Esophagus muscularis mucosa (tissue), 4 donors: ENCODE results near the gene ADCY4. TPM values are rescaled to one million over a fixed set of nuclear protein-coding genes. Genes with fewer than 3 reads are reported as not detected.
A peak's percentile ranks its signal among the peaks of the same experiment; 100 is the strongest.

Experiments used
- DNase-seq: peaks from one replicate; pipeline ENCODE4 v3.0.0-alpha.2; 2017; ENCODE audit errors: extremely low spot score
- H3K27ac ChIP-seq, 4 donors: fragments of 200-600 bp; sonication (generic); replicated peaks in 1 of 4; 1 replicate in 3 of 4; 2 replicates in 1 of 4; pipeline ENCODE4 v1.5.1; 2016 to 2019; ENCODE audit warnings: mild to moderate bottlenecking in 1 of 4
- H3K27me3 ChIP-seq, 4 donors: fragments of 200-600 bp; sonication (generic); one replicate each; pipeline versions ENCODE4 v1.5.1 to v1.6.0; 2016 to 2019
- H3K36me3 ChIP-seq, 4 donors: fragments of 200-600 bp; sonication (generic); one replicate each; pipeline ENCODE4 v1.5.1; 2016 to 2019
- H3K4me1 ChIP-seq, 4 donors: fragments of 200-600 bp; sonication (generic); one replicate each; pipeline ENCODE4 v1.5.1; 2016 to 2019
- H3K4me3 ChIP-seq, 4 donors: fragments of 200-600 bp; sonication (generic); 1 replicate in 2 of 4; 2 replicates in 2 of 4; pipeline ENCODE4 v1.5.1; 2016 to 2019; ENCODE audit warnings: mild to moderate bottlenecking in 4 of 4, moderate library complexity in 1 of 4
- H3K9me3 ChIP-seq, 4 donors: fragments of 200-600 bp; sonication (generic); 1 replicate in 3 of 4; 2 replicates in 1 of 4; pipeline ENCODE4 v1.5.1; 2016 to 2019
- CTCF ChIP-seq, 3 experiments: fragments of 200-600 bp in 2 of 3; fragments of 450-650 bp in 1 of 3; sonication (generic) in 2 of 3; IDR thresholded peaks; one replicate each; pipeline ENCODE4 v1.5.1; 2017 to 2019; ENCODE audit warnings: antibody characterized with exemption in 3 of 3, mild to moderate bottlenecking in 2 of 3, moderate library complexity in 1 of 3
- EP300 ChIP-seq: sonication (generic); formaldehyde crosslinking; IDR thresholded peaks from one replicate; pipeline ENCODE4 v1.6.1; 2017; ENCODE audit warnings: antibody characterized with exemption
- POLR2A ChIP-seq: fragments of 450-650 bp; IDR thresholded peaks from one replicate; pipeline ENCODE4 v1.6.1; 2017; ENCODE audit warnings: antibody characterized with exemption, moderate library complexity, mild to moderate bottlenecking, low read depth
- POLR2AphosphoS5 ChIP-seq, 2 donors: sonication (generic); formaldehyde crosslinking; IDR thresholded peaks; one replicate each; pipeline ENCODE4 v1.6.1; 2017; ENCODE audit warnings: antibody characterized with exemption in 2 of 2
- WGBS: methylation state at CpG from one replicate; pipeline ENCODE4 v1.1.5; 2018; 5-methylcytosine and 5-hydroxymethylcytosine counted together
- intact Hi-C: fragments of 100-400 bp; cut with DNase I; formaldehyde crosslinking; loops from one replicate; pipeline ENCODE4 v1.15.1; 2023
- total RNA-seq, 4 donors: library from RNA; depleted of rRNA; stranded (reverse); fragments of >200 nt; gene quantifications; one replicate each; pipeline versions ENCODE4 v1.1.0 to v1.2.1, GENCODE V29; 2016

The ADCY4 gene
- total RNA-seq, 4 donors from 2014 or later, result 21.5 to 36.9 (median 27.9) TPM

DNA sequence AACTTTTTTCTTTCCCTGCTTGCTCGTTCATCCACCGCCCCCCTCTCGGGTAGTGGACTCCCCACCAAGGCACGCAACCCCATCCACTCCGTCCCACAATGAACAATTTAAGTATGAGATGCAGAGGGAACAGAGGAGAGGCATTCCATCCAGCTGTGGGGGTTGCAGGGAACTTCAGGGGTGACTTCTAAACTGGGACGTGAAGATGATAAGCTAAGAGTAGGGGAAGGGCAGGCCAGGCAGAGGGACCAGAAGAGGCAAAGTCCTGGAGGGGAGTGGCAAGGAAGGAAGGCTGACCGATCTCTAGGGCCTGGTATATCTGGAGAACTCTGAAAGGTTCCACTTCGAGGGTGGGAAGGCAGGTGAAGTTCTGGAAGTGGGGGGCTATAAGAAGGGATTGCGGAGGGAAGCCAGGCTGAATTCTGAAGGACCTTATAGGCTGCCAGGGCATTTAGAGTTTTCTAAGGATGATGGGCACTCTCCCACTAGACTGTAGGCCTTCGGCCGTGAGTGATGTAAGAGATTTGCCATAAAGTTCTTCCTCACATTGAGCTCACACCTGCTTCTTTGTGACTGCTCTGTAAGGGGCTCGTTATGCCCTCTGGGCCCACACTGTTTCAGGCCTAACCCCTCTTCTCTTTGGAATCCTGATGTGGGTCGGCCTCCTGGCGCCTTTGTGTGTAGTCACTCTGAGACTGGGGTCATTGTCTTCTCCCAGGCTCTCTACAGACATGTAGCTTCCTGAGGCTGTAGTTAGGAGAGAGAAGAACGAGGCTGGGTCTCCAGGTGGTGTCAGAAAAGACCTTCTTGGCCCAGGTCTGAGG lies 45.2 kb upstream of the ADCY4 start:
- H3K4me3 ChIP-seq, result no peak overlapping the region
- WGBS, result 86% methylated on average over 15 of the region's 15 CpGs

DNA sequence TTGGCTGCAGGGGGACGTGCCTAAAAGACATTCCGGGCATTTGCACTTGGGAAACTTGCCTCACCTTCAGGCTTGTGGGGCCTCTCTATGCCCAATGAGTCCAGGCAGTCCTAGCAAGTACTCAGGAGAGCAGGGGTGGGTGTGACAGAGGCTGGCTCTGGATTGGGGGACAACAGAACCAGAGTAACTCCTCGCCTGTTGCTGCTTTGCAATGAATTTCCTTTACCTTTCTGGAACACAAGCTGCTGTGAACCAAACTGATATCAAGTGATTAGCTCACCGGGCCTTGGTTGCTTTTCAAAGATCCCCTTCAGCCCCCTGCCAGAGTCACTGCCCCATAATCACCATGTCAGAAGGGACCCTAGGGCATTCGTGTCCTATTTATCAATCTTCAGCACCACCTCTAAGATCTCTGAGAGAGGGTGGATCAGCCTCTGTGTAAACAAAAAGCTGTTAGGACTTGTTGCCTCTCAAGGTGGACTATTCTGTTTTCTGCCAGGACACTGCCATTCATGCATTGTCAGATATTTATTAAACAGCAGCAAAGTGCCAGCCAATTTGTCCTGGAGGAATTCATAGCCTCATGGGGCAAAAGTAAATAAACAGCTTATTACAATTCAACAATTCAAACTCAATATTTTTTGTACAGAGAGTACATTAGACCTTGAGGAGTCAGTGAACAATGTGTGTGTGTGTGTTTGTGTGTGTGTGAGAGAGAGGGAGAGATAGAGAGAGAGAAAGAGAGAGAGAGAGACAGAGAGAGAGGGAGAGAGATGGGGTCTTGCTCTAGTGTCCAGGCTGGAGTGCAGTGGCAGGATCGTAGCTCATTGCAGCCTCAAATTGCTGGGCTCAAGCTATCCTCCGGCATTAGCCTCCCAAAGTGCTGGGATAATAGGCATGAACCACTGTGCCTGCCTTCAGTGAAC lies 44.4 kb upstream of the ADCY4 start:
- no peaks in the 10 kb centered on the region for H3K27me3 ChIP-seq
- H3K9me3 ChIP-seq, result no peaks in the 10 kb centered on the region
- no peak overlapping the region for H3K4me3 ChIP-seq
- 78% methylated on average over 7 of the region's 7 CpGs for WGBS
- intact Hi-C loops, result no loop called here
- DNase-seq, result no peak
- peaks cover 11 to 24% (median 20%) of the 10 kb centered on the region in 4 donors for H3K4me1 ChIP-seq
- H3K36me3 ChIP-seq, result peaks cover 0 to 38% (median 20%) of the 10 kb centered on the region in 4 donors
- TF ChIP-seq POLR2A, result no peak
- H3K27ac ChIP-seq, result no peak overlapping the region

More for the DNA sequence above, 45.2 kb upstream of the ADCY4 start:
- Histone ChIP-seq H3K27me3 (no peaks in the 10 kb centered on the region), H3K4me1 (peaks cover 11 to 23% (median 20%) of the 10 kb centered on the region in 4 donors), H3K27ac (no peak overlapping the region), H3K36me3 (peaks cover 0 to 30% (median 15%) of the 10 kb centered on the region in 4 donors), H3K9me3 (no peaks in the 10 kb centered on the region)
- no peak for DNase-seq
- TF ChIP-seq CTCF (IDR thresholded peaks at IDR 0.05) (no peak), EP300 (no peak), POLR2AphosphoS5 (IDR thresholded peaks at IDR 0.05) (no peak), POLR2A (no peak)
- intact Hi-C loops, result no loop called here

DNA sequence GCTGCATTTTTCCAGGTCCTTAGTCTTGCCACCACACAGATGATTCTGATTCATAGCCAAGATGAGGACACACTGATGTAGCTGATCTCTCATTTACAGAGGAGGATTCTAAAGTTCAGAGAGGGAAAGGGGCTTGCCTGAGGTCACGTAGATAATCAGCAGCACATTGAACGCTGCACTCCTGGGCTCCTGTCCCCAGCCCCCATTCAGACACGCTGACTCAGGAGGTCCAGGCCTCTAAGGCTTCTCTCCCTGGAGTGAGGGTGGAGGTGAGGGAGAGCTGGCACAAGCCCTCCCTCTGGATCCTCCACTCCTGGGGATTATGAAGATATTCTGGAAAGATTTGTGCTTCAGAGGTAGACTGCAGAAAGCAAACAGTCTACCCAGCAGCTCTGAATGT lies 43.5 kb upstream of the ADCY4 start:
- no peak for TF ChIP-seq POLR2A
- TF ChIP-seq POLR2AphosphoS5 (IDR thresholded peaks at IDR 0.05), result no peak
- no peak for TF ChIP-seq CTCF (IDR thresholded peaks at IDR 0.05)
- TF ChIP-seq EP300, result no peak
- Histone ChIP-seq H3K27me3 (no peaks in the 10 kb centered on the region), H3K9me3 (no peaks in the 10 kb centered on the region), H3K27ac (no peak overlapping the region), H3K4me3 (no peak overlapping the region), H3K36me3 (peaks cover 0 to 48% (median 26%) of the 10 kb centered on the region in 4 donors), H3K4me1 (peaks cover 11 to 32% (median 20%) of the 10 kb centered on the region in 4 donors)
- WGBS, result 100% methylated on average over 1 of the region's 3 CpGs
- no peak for DNase-seq
- intact Hi-C loops, result no loop called here

DNA sequence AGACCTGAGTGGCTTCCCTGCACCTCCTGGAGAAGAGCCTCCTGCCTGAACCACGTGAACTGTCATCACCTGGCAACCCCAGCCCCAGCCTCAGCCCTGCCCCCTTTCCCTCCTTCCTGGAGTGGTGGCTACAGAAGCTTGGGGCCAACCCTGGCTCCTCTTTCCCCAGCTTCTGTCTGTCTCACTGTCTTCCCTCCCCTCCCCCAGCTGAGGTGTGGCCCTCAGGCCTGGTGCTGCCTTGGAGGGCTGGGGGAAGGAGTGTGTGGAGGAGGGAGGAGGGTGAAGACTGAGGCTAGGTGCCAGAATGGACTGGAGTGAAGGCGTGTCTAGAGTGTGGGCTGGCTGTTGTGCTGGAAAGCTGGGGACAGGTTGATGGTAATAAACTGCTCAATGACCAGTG lies 42.8 kb upstream of the ADCY4 start:
- Histone ChIP-seq H3K9me3 (no peaks in the 10 kb centered on the region), H3K36me3 (peaks cover 0 to 54% (median 29%) of the 10 kb centered on the region in 4 donors), H3K4me1 (peaks cover 11 to 39% (median 25%) of the 10 kb centered on the region in 4 donors), H3K27me3 (no peaks in the 10 kb centered on the region), H3K4me3 (no peak overlapping the region), H3K27ac (peak overlapping the region in 2 of 4 donors; percentile 7 to 20)
- TF ChIP-seq EP300 (no peak), CTCF (IDR thresholded peaks at IDR 0.05) (no peak), POLR2AphosphoS5 (IDR thresholded peaks at IDR 0.05) (no peak), POLR2A (no peak)
- intact Hi-C loops, result no loop called here
- WGBS, result 49% methylated on average over 2 of the region's 2 CpGs
- no peak for DNase-seq

- Histone ChIP-seq H3K4me3 (no peak overlapping the region), H3K4me1 (peaks cover 11 to 44% (median 31%) of the 10 kb centered on the region in 4 donors), H3K27me3 (no peaks in the 10 kb centered on the region), H3K36me3 (peaks cover 0 to 58% (median 31%) of the 10 kb centered on the region in 4 donors), H3K9me3 (no peaks in the 10 kb centered on the region), H3K27ac (peak overlapping the region in 2 of 4 donors; percentile 10 to 20)
- intact Hi-C loops, result no loop called here
- whole genome bisulfite sequencing, result 74% methylated on average over 7 of the region's 7 CpGs
- DNase-seq, result no peak
- TF ChIP-seq CTCF (IDR thresholded peaks at IDR 0.05), result no peak
- TF ChIP-seq EP300, result no peak
- no peak for TF ChIP-seq POLR2AphosphoS5 (IDR thresholded peaks at IDR 0.05)
- TF ChIP-seq POLR2A, result no peak
These were observed 42.3 kb upstream of the ADCY4 start for GRCh38 chr14:24377126-24377525.
